PFSK-1 (cell line): ENCODE data around the gene ANKRD13A.

Experiments
- POLR2AphosphoS5 ChIP-seq: IDR thresholded peaks from 2 replicates; pipeline ENCODE4 v1.6.1; 2012; ENCODE audit warnings: low read depth, mild to moderate bottlenecking, control low read depth, low read length, moderate library complexity
- TF ChIP-seq, protein P1 (sequence below), 2 experiments: IDR thresholded peaks; 2 replicates each; pipeline versions ENCODE4 v1.6.1 to v1.8.0; 2011 to 2012; ENCODE audit warnings: low read depth in 2 of 2, low read length in 2 of 2, control low read depth in 1 of 2, inconsistent platforms in 1 of 2, mild to moderate bottlenecking in 1 of 2, moderate library complexity in 1 of 2; ENCODE audit not compliant: insufficient read depth in 1 of 2

GRCh38 chr12:110075880-110076279 lies 76.7 kb downstream of the ANKRD13A start:
- TF ChIP-seq, protein P1, sequence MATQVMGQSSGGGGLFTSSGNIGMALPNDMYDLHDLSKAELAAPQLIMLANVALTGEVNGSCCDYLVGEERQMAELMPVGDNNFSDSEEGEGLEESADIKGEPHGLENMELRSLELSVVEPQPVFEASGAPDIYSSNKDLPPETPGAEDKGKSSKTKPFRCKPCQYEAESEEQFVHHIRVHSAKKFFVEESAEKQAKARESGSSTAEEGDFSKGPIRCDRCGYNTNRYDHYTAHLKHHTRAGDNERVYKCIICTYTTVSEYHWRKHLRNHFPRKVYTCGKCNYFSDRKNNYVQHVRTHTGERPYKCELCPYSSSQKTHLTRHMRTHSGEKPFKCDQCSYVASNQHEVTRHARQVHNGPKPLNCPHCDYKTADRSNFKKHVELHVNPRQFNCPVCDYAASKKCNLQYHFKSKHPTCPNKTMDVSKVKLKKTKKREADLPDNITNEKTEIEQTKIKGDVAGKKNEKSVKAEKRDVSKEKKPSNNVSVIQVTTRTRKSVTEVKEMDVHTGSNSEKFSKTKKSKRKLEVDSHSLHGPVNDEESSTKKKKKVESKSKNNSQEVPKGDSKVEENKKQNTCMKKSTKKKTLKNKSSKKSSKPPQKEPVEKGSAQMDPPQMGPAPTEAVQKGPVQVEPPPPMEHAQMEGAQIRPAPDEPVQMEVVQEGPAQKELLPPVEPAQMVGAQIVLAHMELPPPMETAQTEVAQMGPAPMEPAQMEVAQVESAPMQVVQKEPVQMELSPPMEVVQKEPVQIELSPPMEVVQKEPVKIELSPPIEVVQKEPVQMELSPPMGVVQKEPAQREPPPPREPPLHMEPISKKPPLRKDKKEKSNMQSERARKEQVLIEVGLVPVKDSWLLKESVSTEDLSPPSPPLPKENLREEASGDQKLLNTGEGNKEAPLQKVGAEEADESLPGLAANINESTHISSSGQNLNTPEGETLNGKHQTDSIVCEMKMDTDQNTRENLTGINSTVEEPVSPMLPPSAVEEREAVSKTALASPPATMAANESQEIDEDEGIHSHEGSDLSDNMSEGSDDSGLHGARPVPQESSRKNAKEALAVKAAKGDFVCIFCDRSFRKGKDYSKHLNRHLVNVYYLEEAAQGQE (IDR thresholded peaks at IDR 0.05; ENCODE audit: insufficient read depth in 1 of 2, low read depth in 2 of 2, low read length in 2 of 2) = no peak
- TF ChIP-seq POLR2AphosphoS5 = no peak
